Natural killer cell treated with Interleukin-12 subunit alpha and Interleukin-12 subunit beta and Interleukin-15 and Interleukin-18, amount 100 ng/mL, for 72 hours (primary cell): ENCODE data around the gene IL36B. TPM values are rescaled to one million over a fixed set of nuclear protein-coding genes. Genes with fewer than 3 reads are reported as not detected.

Source experiments
- ATAC-seq, 2 donors: fragments of 150-1000 bp; cut with Tn5 transposase in 1 of 2; sonication (Bioruptor Pico), chemical (Tn5 transposase) in 1 of 2; 2 replicates each; pipeline ENCODE4 v1.10.0; 2021
- DNase-seq: peaks from one replicate; pipeline ENCODE4 v3.0.0; 2022; ENCODE audit warnings: low spot score
- H3K27ac Mint-ChIP-seq, 2 donors: 1 replicate in 1 of 2; 2 replicates in 1 of 2; pipeline ENCODE4 v1.8.0; 2022; ENCODE audit warnings: mixed read lengths in 2 of 2, mild to moderate bottlenecking in 1 of 2, moderate library complexity in 1 of 2
- H3K27me3 Mint-ChIP-seq, 2 donors: 1 replicate in 1 of 2; 2 replicates in 1 of 2; pipeline ENCODE4 v1.8.0; 2022; ENCODE audit warnings: mixed read lengths in 2 of 2
- H3K36me3 Mint-ChIP-seq: one replicate; pipeline ENCODE4 v1.8.0; 2022; ENCODE audit warnings: mixed read lengths
- H3K4me1 Mint-ChIP-seq, 2 donors: 1 replicate in 1 of 2; 2 replicates in 1 of 2; pipeline ENCODE4 v1.8.0; 2022; ENCODE audit warnings: low read depth in 2 of 2, mixed read lengths in 2 of 2, mild to moderate bottlenecking in 1 of 2
- H3K4me3 Mint-ChIP-seq: one replicate; pipeline ENCODE4 v1.8.0; 2022; ENCODE audit warnings: mixed read lengths
- H3K9me3 Mint-ChIP-seq: 2 replicates; pipeline ENCODE4 v1.8.0; 2022; ENCODE audit warnings: mixed read lengths
- total RNA-seq, 2 donors: library from RNA; stranded (reverse); gene quantifications; one replicate each; pipeline ENCODE4 v1.2.3, GENCODE V29; 2022

IL36B gene
- total RNA-seq, 2 donors from 2014 or later = not detected

GRCh38 chr2:113084249-113085000, 31.8 kb upstream of the IL36B start:
- no peak for DNase-seq
- peak overlapping the region in 1 of 2 donors; percentile 22 for H3K27ac Mint-ChIP-seq
- H3K9me3 Mint-ChIP-seq = no peaks in the 10 kb centered on the region

DNA sequence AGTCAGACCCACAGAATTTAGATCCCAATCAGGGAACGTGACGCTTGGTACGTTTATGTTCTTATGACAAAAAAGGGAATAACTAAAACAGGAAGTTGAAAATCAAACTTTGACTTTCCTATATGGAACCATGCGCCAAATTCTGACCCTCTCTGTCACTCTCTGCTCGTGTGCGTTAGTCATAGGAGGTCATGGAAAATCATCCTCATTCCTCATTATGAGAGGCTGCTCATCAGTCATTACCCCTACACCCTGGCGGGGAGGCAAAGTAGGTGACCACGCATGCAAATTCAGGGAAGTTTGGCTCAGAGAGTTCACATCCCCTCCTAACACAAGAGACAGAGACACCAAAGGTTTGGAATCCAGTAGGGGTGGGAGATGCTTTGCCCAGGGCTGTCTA, 30.6 kb upstream of the IL36B start:
- no peak overlapping the region for H3K27ac Mint-ChIP-seq
- H3K4me3 Mint-ChIP-seq = no peak overlapping the region
- DNase-seq (no peak), ATAC-seq (no peak)
- no peaks in the 10 kb centered on the region for H3K9me3 Mint-ChIP-seq
- peaks cover 15 to 23% of the 10 kb centered on the region in 2 donors for H3K27me3 Mint-ChIP-seq
- no peaks in the 10 kb centered on the region for H3K36me3 Mint-ChIP-seq
- peaks cover 9 to 10% of the 10 kb centered on the region in 2 donors for H3K4me1 Mint-ChIP-seq

More at GRCh38 chr2:113084249-113085000, 31.8 kb upstream of the IL36B start:
- H3K36me3 Mint-ChIP-seq = no peaks in the 10 kb centered on the region
- H3K4me3 Mint-ChIP-seq = no peak overlapping the region
- peaks cover 9 to 10% of the 10 kb centered on the region in 2 donors for H3K4me1 Mint-ChIP-seq
- peaks cover 15 to 23% of the 10 kb centered on the region in 2 donors for H3K27me3 Mint-ChIP-seq
- ATAC-seq = peak; percentile 52 to 66

GRCh38 chr2:113081488-113082210, 29.0 kb upstream of the IL36B start:
- H3K27me3 Mint-ChIP-seq = peaks cover 22 to 26% of the 10 kb centered on the region in 2 donors
- ATAC-seq (no peak), DNase-seq (no peak)
- no peaks in the 10 kb centered on the region for H3K36me3 Mint-ChIP-seq
- peaks cover 9 to 10% of the 10 kb centered on the region in 2 donors for H3K4me1 Mint-ChIP-seq
- H3K27ac Mint-ChIP-seq = no peak overlapping the region
- H3K4me3 Mint-ChIP-seq = no peak overlapping the region
- no peaks in the 10 kb centered on the region for H3K9me3 Mint-ChIP-seq

- H3K9me3 Mint-ChIP-seq = no peaks in the 10 kb centered on the region
- H3K4me3 Mint-ChIP-seq = no peak overlapping the region
- no peaks in the 10 kb centered on the region for H3K36me3 Mint-ChIP-seq
- ATAC-seq = peak; percentile 67 to 68
- H3K27me3 Mint-ChIP-seq = peaks cover 19 to 24% of the 10 kb centered on the region in 2 donors
- DNase-seq = no peak
- H3K4me1 Mint-ChIP-seq = peaks cover 8% of the 10 kb centered on the region in 2 donors
- H3K27ac Mint-ChIP-seq = no peak overlapping the region
These were observed 27.5 kb upstream of the IL36B start for GRCh38 chr2:113080134-113080533.

DNA sequence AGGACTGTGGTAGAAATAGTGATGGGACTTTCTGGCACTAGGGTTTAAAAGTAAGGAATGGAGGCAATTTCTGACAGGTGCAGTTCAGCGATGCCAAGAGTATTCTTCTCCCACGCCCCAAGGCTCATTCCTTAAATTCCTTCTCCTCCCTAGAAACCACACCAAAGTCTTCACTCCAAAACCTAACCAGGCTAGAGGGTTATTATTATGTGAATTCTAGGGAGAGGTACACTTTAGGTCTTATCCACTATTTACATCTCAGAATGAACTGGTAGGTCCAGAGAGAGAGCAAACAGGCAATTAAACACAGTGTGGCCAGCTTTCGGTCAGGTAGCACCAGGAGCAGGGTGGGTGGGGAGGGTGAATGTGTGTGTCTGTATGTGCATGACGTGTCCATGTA, 26.5 kb upstream of the IL36B start:
- Mint-ChIP-seq H3K4me1 (peaks cover 7% of the 10 kb centered on the region in 2 donors), H3K4me3 (no peak overlapping the region), H3K9me3 (no peaks in the 10 kb centered on the region), H3K27me3 (peaks cover 16 to 18% of the 10 kb centered on the region in 2 donors), H3K27ac (no peak overlapping the region), H3K36me3 (no peaks in the 10 kb centered on the region)
- ATAC-seq = no peak
- DNase-seq = no peak

- Mint-ChIP-seq H3K4me1 (peaks cover 7% of the 10 kb centered on the region in 2 donors), H3K9me3 (no peaks in the 10 kb centered on the region), H3K36me3 (no peaks in the 10 kb centered on the region), H3K27ac (no peak overlapping the region), H3K4me3 (no peak overlapping the region), H3K27me3 (peaks cover 16 to 18% of the 10 kb centered on the region in 2 donors)
- no peak for DNase-seq
- ATAC-seq = no peak
These were observed 25.7 kb upstream of the IL36B start for GRCh38 chr2:113078350-113078839.

DNA sequence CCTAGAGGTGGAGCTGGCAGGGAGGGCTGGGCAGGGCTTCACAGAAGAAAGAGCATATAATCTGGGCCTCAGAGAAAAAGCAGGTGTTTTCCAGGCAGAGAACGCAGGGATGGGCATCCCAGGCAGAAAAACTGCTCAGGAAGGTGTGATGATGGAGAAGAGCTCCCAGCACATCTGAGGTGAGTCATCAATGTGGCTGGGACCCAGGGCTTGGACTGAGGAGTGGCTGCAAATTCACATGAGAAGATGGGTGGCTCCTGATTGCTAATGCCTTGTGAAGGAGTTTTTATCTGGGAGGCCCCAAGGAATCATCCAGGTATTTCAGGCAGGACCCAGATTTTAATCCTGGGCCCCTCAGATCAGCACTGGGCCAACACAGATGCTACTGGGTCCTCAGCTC, 25.3 kb upstream of the IL36B start:
- no peak overlapping the region for H3K27ac Mint-ChIP-seq
- no peak for ATAC-seq
- no peak for DNase-seq
- H3K4me1 Mint-ChIP-seq = peaks cover 7% of the 10 kb centered on the region in 2 donors
- H3K9me3 Mint-ChIP-seq = no peaks in the 10 kb centered on the region
- no peak overlapping the region for H3K4me3 Mint-ChIP-seq
- peaks cover 15 to 16% of the 10 kb centered on the region in 2 donors for H3K27me3 Mint-ChIP-seq
- no peaks in the 10 kb centered on the region for H3K36me3 Mint-ChIP-seq

GRCh38 chr2:113076954-113077669, 24.4 kb upstream of the IL36B start:
- Mint-ChIP-seq H3K27ac (no peak overlapping the region), H3K27me3 (peaks cover 15 to 16% of the 10 kb centered on the region in 2 donors), H3K36me3 (no peaks in the 10 kb centered on the region), H3K9me3 (no peaks in the 10 kb centered on the region), H3K4me3 (no peak overlapping the region), H3K4me1 (peaks cover 7% of the 10 kb centered on the region in 2 donors)
- ATAC-seq (no peak), DNase-seq (no peak)

- Mint-ChIP-seq H3K36me3 (no peaks in the 10 kb centered on the region), H3K4me3 (no peak overlapping the region), H3K9me3 (no peaks in the 10 kb centered on the region), H3K27ac (no peak overlapping the region), H3K4me1 (peaks cover 7% of the 10 kb centered on the region in 2 donors), H3K27me3 (peaks cover 15% of the 10 kb centered on the region in 2 donors)
- ATAC-seq (no peak), DNase-seq (no peak)
These were observed 22.9 kb upstream of the IL36B start for GRCh38 chr2:113075600-113075999.

- Mint-ChIP-seq H3K36me3 (no peaks in the 10 kb centered on the region), H3K9me3 (no peaks in the 10 kb centered on the region), H3K4me1 (peaks cover 7% of the 10 kb centered on the region in 2 donors), H3K27ac (no peak overlapping the region), H3K27me3 (peaks cover 15 to 16% of the 10 kb centered on the region in 2 donors), H3K4me3 (no peak overlapping the region)
- ATAC-seq (peak in 1 of 2 donors; percentile 28), DNase-seq (no peak)
These were observed 22.4 kb upstream of the IL36B start for GRCh38 chr2:113075030-113075429.

GRCh38 chr2:113073325-113073834, 20.7 kb upstream of the IL36B start:
- DNase-seq (no peak), ATAC-seq (no peak)
- Mint-ChIP-seq H3K27me3 (peaks cover 19 to 31% of the 10 kb centered on the region in 2 donors), H3K4me1 (peaks cover 7% of the 10 kb centered on the region in 2 donors), H3K27ac (no peak overlapping the region), H3K36me3 (no peaks in the 10 kb centered on the region), H3K4me3 (no peak overlapping the region), H3K9me3 (no peaks in the 10 kb centered on the region)

DNA sequence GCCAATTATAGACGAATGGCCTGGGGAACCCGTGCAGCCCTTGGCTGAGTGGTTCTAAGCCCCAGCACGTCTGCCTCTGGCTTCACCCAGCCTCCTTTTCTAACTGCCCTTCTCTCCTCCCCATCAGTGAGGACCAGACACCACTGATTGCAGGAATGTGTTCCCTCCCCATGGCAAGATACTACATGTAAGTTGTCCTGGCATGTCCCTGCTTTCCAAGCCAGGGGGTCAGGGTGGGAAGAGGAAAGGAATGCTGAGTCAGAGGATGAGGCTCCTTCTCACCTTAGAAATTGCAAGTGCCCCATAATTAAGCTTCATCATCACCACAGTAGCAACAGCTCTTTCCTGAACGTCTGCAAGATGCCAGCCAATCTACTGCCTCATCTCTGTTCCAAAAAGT, 19.9 kb upstream of the IL36B start:
- Mint-ChIP-seq H3K27ac (no peak overlapping the region), H3K4me3 (no peak overlapping the region), H3K9me3 (no peaks in the 10 kb centered on the region), H3K27me3 (peaks cover 16 to 38% of the 10 kb centered on the region in 2 donors), H3K4me1 (peaks cover 7% of the 10 kb centered on the region in 2 donors), H3K36me3 (no peaks in the 10 kb centered on the region)
- DNase-seq (no peak), ATAC-seq (no peak)

GRCh38 chr2:113070606-113070975, 17.9 kb upstream of the IL36B start:
- H3K27me3 Mint-ChIP-seq = peaks cover 10 to 36% of the 10 kb centered on the region in 2 donors
- no peak overlapping the region for H3K4me3 Mint-ChIP-seq
- H3K4me1 Mint-ChIP-seq = peaks cover 7% of the 10 kb centered on the region in 2 donors
- ATAC-seq = no peak
- no peak overlapping the region for H3K27ac Mint-ChIP-seq
- no peaks in the 10 kb centered on the region for H3K36me3 Mint-ChIP-seq
- H3K9me3 Mint-ChIP-seq = no peaks in the 10 kb centered on the region
- DNase-seq = no peak
